ENCODE results near the gene ZMIZ1. TPM values are rescaled to one million over a fixed set of nuclear protein-coding genes. Genes with fewer than 3 reads are reported as not detected.

The ZMIZ1 gene
- total RNA-seq, 1 donor from 2014 or later: 93.9 TPM

DNA sequence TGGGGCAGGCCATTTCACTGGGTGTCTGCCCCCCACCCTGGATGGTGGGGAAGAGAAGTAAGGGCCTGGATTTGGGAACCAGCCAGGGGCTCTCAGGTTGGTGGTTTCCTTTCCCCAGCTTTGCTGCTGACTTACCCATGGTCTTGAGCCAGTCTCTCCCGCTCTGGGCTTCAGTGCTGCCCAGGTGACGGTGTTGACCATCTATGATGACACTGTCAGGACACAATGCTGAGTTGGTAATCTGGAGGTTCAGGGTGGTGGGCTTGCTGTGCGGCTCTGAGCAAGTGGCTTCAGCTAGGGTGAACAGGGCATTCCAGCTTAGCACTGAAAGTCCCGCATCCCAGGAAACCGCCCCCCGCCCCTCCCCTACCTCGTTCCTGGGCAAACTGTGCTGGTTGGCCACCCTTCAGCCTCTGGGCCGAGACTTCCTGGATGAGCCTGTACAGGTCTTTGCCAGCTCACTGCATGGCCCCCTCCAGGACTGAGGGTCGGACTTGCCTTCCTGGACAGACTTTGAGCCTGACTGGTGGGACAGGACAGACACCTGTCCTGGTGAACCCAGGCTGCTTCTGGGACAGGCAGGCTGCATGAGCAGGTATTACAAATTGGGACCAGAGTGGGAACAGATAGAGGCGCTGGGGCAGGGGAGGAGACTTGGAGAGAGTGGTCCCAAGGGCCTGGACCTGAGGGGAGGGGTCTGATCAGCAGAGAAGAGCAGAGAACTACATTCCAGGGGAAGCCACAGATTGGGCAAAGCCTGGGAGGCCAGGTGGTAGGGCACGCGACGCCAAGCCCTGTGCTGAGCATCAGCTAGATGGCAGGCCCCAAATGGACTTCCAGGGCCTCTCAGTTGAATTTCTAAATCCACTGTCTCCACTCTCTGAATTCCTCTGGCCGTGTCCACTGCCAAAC lies 19.9 kb upstream of the ZMIZ1 start:
- ChIA-PET POLR2A (no interaction called here), CTCF (no interaction called here)
- Mint-ChIP-seq H3K4me1 (peaks cover 19% of the 10 kb centered on the region), H3K36me3 (ENCODE audit: low read depth) (no peaks in the 10 kb centered on the region), H3K4me3 (no peak overlapping the region), H3K9me3 (no peaks in the 10 kb centered on the region), H3K27ac (no peak overlapping the region), H3K27me3 (peaks cover 12% of the 10 kb centered on the region)
- DNase-seq (no peak), ATAC-seq (ENCODE audit: low read depth) (no peak)
- intact Hi-C loops (cut with micrococcal nuclease): no loop called here
- TF ChIP-seq, protein P1, sequence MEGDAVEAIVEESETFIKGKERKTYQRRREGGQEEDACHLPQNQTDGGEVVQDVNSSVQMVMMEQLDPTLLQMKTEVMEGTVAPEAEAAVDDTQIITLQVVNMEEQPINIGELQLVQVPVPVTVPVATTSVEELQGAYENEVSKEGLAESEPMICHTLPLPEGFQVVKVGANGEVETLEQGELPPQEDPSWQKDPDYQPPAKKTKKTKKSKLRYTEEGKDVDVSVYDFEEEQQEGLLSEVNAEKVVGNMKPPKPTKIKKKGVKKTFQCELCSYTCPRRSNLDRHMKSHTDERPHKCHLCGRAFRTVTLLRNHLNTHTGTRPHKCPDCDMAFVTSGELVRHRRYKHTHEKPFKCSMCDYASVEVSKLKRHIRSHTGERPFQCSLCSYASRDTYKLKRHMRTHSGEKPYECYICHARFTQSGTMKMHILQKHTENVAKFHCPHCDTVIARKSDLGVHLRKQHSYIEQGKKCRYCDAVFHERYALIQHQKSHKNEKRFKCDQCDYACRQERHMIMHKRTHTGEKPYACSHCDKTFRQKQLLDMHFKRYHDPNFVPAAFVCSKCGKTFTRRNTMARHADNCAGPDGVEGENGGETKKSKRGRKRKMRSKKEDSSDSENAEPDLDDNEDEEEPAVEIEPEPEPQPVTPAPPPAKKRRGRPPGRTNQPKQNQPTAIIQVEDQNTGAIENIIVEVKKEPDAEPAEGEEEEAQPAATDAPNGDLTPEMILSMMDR (IDR thresholded peaks at IDR 0.05): no peak

DNA sequence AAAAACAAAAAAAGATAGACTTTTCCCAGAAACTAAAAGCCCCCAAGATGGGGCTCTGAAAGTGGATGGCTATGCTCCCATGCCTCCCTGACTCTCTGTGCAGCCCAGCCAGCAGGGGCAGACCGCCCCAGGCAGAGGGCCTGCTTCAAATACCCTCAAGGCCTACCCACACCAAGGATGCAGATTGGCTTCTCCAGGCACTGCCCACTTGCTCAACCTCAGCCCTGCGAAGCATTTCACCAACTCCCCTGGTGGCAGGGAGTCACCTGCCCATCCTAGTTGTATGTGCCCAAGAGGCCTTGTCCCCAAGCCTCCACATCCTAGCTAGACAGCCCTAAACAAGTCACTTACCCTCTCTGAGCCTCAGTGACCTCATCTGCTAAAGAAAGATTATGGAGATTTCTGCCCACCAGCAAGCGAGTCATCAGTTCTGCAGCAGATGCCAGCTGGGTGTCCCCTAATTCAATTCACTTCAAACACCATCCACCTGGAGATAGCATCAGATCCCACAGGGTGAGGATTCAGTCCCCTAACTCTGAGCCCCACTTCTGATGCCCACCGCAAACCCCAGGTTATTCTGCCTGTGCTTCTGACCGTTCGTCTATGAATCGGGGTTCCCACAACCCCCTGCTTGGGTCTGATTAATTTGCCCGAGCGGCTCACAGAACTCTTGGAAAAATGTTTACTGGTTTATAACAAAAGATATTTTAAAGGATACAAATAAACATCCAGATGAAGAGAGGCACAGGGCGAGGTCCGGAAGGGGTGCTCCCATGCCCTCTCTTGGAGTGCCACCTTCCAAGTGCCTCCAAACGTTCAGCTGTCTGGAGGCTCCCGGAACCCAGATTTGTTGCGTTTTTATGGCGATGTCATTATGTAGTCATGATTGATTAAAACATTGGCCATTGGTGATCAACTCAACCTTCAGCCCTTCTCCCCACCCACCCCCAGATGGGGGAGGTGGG lies 18.6 kb upstream of the ZMIZ1 start:
- DNase-seq (no peak), ATAC-seq (ENCODE audit: low read depth) (no peak)
- H3K36me3 Mint-ChIP-seq (ENCODE audit: low read depth): no peaks in the 10 kb centered on the region
- peaks cover 19% of the 10 kb centered on the region for H3K4me1 Mint-ChIP-seq
- intact Hi-C loops (cut with micrococcal nuclease): no loop called here
- CTCF ChIA-PET: no interaction called here
- TF ChIP-seq, protein P1 (IDR thresholded peaks at IDR 0.05): no peak
- no peak overlapping the region for H3K27ac Mint-ChIP-seq
- H3K9me3 Mint-ChIP-seq: no peaks in the 10 kb centered on the region
- POLR2A ChIA-PET: no interaction called here
- no peak overlapping the region for H3K4me3 Mint-ChIP-seq
- H3K27me3 Mint-ChIP-seq: peaks cover 15% of the 10 kb centered on the region

DNA sequence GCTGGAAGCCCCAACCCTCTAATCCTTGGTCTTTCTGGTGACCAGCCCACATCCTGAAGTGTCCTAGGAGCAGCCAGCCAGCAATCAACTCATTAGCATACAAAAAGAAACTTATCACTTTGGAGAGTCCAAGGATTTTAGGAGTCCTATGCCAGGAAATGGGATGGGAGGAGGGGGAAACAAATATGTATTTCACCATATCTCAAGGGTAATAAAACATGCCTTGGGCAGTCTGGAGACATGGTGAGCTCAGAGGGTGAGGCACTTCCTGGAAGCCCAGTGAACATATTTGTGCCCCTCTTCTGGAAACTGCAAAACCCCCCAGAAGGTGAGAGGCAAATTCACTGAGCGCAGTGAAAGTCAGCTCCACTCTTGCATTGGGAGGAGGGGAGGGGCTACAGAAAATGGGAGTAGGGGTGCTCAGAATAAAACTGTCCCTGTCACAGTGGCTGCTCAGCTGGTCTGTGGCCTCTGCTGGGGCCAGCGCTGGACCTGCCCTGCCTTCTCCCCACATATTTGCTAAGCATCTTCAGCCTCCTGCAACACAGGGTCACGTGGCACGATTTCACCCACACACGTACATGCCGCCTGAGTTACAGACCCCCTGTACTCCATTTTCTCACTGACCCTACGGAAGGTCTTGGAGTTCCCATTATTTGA lies 17.7 kb upstream of the ZMIZ1 start:
- H3K9me3 Mint-ChIP-seq: no peaks in the 10 kb centered on the region
- ChIA-PET POLR2A (no interaction called here), CTCF (no interaction called here)
- H3K27ac Mint-ChIP-seq: no peak overlapping the region
- H3K4me3 Mint-ChIP-seq: no peak overlapping the region
- ATAC-seq (ENCODE audit: low read depth) (no peak), DNase-seq (no peak)
- TF ChIP-seq, protein P1 (IDR thresholded peaks at IDR 0.05): no peak
- H3K27me3 Mint-ChIP-seq: peaks cover 19% of the 10 kb centered on the region
- no peaks in the 10 kb centered on the region for H3K36me3 Mint-ChIP-seq (ENCODE audit: low read depth)
- intact Hi-C loops (cut with micrococcal nuclease): no loop called here
- H3K4me1 Mint-ChIP-seq: peaks cover 19% of the 10 kb centered on the region

DNA sequence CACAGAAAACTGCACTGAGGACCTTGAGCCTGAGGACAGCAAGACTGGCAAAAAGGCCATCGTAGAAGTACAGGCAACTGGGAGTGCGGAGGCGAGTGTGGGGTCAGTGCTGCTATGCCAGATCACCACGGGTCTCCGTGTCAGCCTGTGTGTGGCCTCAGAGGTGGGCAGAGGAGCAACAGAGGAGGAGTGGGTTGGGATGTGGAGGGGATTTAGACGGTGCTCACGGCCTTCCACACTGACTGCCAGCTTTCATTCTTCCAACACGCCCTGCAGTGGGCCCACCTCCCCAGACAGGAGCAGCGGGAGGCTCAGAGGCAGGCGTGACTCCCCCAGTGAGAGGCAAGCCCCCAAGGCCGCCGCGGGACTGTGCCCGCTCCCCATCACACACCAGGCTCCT lies 17.0 kb upstream of the ZMIZ1 start:
- peaks cover 19% of the 10 kb centered on the region for H3K4me1 Mint-ChIP-seq
- ChIA-PET POLR2A (no interaction called here), CTCF (no interaction called here)
- peaks cover 20% of the 10 kb centered on the region for H3K27me3 Mint-ChIP-seq
- H3K9me3 Mint-ChIP-seq: no peaks in the 10 kb centered on the region
- TF ChIP-seq, protein P1 (IDR thresholded peaks at IDR 0.05): no peak
- no peak overlapping the region for H3K27ac Mint-ChIP-seq
- H3K36me3 Mint-ChIP-seq (ENCODE audit: low read depth): no peaks in the 10 kb centered on the region
- no peak for ATAC-seq (ENCODE audit: low read depth)
- intact Hi-C loops (cut with micrococcal nuclease): no loop called here
- H3K4me3 Mint-ChIP-seq: no peak overlapping the region
- no peak for DNase-seq
